PC-9 (cell line): Measurements from ENCODE around the gene CA6. TPM values are rescaled to one million over a fixed set of nuclear protein-coding genes. Genes with fewer than 3 reads are reported as not detected.
A peak's percentile ranks its signal among the peaks of the same experiment; 100 is the strongest.

Experiments used
- BruUV-seq: library from RNA; stranded (reverse); fragments of 400-500 nt; replicated peaks from 2 replicates; lab custom pipeline; 2021; lab: Mats Ljungman, UMichigan
- CTCF ChIA-PET: fragments of 300-600 bp; sonication (Branson Sonifier 250); formaldehyde crosslinking; loops from one replicate; lab custom pipeline; 2022; ENCODE audit warnings: antibody characterized with exemption; lab: Charles Lee
- POLR2A ChIA-PET: fragments of 300-600 bp; sonication (Branson Sonifier 250); formaldehyde crosslinking; loops from one replicate; lab custom pipeline; 2022; ENCODE audit warnings: antibody characterized with exemption; ENCODE audit not compliant: unreplicated experiment; lab: Charles Lee
- DNase-seq, 2 experiments: peaks; one replicate each; pipeline versions ENCODE4 v3.0.0 to v3.0.0-alpha.2; 2015 to 2022; ENCODE audit warnings: mixed read lengths in 1 of 2
- H2AFZ ChIP-seq: fragments of 200-600 bp; sonication (generic); 2 replicates; pipeline ENCODE4 v1.8.1; 2017; ENCODE audit warnings: antibody characterized with exemption
- H3F3A ChIP-seq: fragments of 200-600 bp; sonication (generic); 2 replicates; pipeline ENCODE4 v1.8.1; 2017; ENCODE audit warnings: antibody characterized with exemption, mild to moderate bottlenecking, low read depth; ENCODE audit not compliant: insufficient read depth
- H3K27ac ChIP-seq: fragments of 200-600 bp; sonication (generic); 2 replicates; pipeline ENCODE4 v1.6.1; 2016; ENCODE audit warnings: mixed run types
- H3K27me3 ChIP-seq: fragments of 200-600 bp; sonication (generic); 2 replicates; pipeline ENCODE4 v1.6.1; 2016; ENCODE audit warnings: low read depth, mixed run types; ENCODE audit not compliant: insufficient read depth
- H3K36me3 ChIP-seq: fragments of 200-600 bp; sonication (generic); 2 replicates; pipeline ENCODE4 v1.6.1; 2016; ENCODE audit warnings: low read depth, mixed run types
- H3K4me1 ChIP-seq: fragments of 200-600 bp; sonication (generic); replicated peaks from 2 replicates; pipeline ENCODE4 v1.6.1; 2016; ENCODE audit warnings: mixed run types; ENCODE audit not compliant: insufficient read depth
- H3K4me2 ChIP-seq: fragments of 200-600 bp; sonication (generic); 2 replicates; pipeline ENCODE4 v1.6.1; 2017; ENCODE audit warnings: mixed run types
- H3K4me3 ChIP-seq: fragments of 200-600 bp; sonication (generic); 2 replicates; pipeline ENCODE4 v1.6.1; 2016; ENCODE audit warnings: mixed run types
- H3K79me2 ChIP-seq: fragments of 200-600 bp; sonication (generic); 2 replicates; pipeline ENCODE4 v1.6.1; 2017; ENCODE audit warnings: low read depth, mixed run types
- H3K9me2 ChIP-seq: fragments of 200-600 bp; sonication (generic); 2 replicates; pipeline ENCODE4 v1.8.1; 2017; ENCODE audit warnings: mild to moderate bottlenecking; ENCODE audit not compliant: insufficient read depth
- H3K9me3 ChIP-seq: fragments of 200-600 bp; sonication (generic); 2 replicates; pipeline ENCODE4 v1.8.1; 2016; ENCODE audit warnings: low read depth; ENCODE audit not compliant: insufficient read depth
- H4K20me1 ChIP-seq: fragments of 200-600 bp; sonication (generic); 2 replicates; pipeline ENCODE4 v1.8.1; 2017; ENCODE audit not compliant: insufficient read depth
- CTCF ChIP-seq: fragments of 200-600 bp; sonication (generic); conservative IDR thresholded peaks from 2 replicates; pipeline ENCODE4 v1.6.1; 2017; ENCODE audit warnings: mixed run types, antibody characterized with exemption, mild to moderate bottlenecking, moderate library complexity
- EZH2 ChIP-seq: fragments of 200-600 bp; sonication (generic); IDR thresholded peaks from 2 replicates; pipeline ENCODE4 v1.8.0; 2017; ENCODE audit warnings: antibody characterized with exemption, low read depth
- intact Hi-C: fragments of 100-400 bp; cut with micrococcal nuclease; formaldehyde crosslinking; loops from one replicate; pipeline ENCODE4 v1.10.0; 2022; ENCODE audit not compliant: unreplicated experiment
- total RNA-seq: library from RNA; stranded (reverse); gene quantifications from 2 replicates; pipeline ENCODE4 v1.2.3, GENCODE V29; 2021

The CA6 gene
- total RNA-seq, 1 experiment from 2014 or later, result not detected

- no peak for DNase-seq
- intact Hi-C loops, result loop anchor here (5.0 kb wide), 2 partner anchors 90 to 150 kb away; no protein-coding TSS in a partner anchor
- Histone ChIP-seq H3K4me3 (no peak overlapping the region), H3K9me3 (no peaks in the 10 kb centered on the region), H3K79me2 (no peaks in the 10 kb centered on the region), H3F3A (no peaks in the 10 kb centered on the region), H3K27me3 (no peaks in the 10 kb centered on the region), H3K36me3 (no peaks in the 10 kb centered on the region), H4K20me1 (no peaks in the 10 kb centered on the region), H3K27ac (no peak overlapping the region), H2AFZ (no peak overlapping the region), H3K9me2 (no peaks in the 10 kb centered on the region), H3K4me2 (no peak overlapping the region), H3K4me1 (no peaks in the 10 kb centered on the region)
- no peak for TF ChIP-seq EZH2
- no peak for TF ChIP-seq CTCF
- ChIA-PET CTCF (no interaction called here), POLR2A (no interaction called here)
- BruUV-seq, result no TSS peak
Measured at GRCh38 chr1:9006956-9007615, 61.4 kb downstream of the CA6 start.

- Histone ChIP-seq H3K9me3 (no peaks in the 10 kb centered on the region), H3K4me1 (no peaks in the 10 kb centered on the region), H3K4me2 (no peak overlapping the region), H3K4me3 (no peak overlapping the region), H3K79me2 (no peaks in the 10 kb centered on the region), H3K9me2 (no peaks in the 10 kb centered on the region), H4K20me1 (no peaks in the 10 kb centered on the region), H3F3A (no peaks in the 10 kb centered on the region), H2AFZ (no peak overlapping the region), H3K36me3 (no peaks in the 10 kb centered on the region), H3K27me3 (no peaks in the 10 kb centered on the region), H3K27ac (no peak overlapping the region)
- POLR2A ChIA-PET, result interaction anchor here (0.7 kb wide), 1 partner anchor 1489 kb away, joined by 4 read pairs; no protein-coding TSS in a partner anchor
- TF ChIP-seq EZH2 (no peak), CTCF (no peak)
- intact Hi-C loops, result loop anchor here (5.0 kb wide), 2 partner anchors 91 to 151 kb away; no protein-coding TSS in a partner anchor
- BruUV-seq, result no TSS peak
- DNase-seq, result no peak
- CTCF ChIA-PET, result interaction anchor here (0.7 kb wide), 1 partner anchor 94 kb away, joined by 3 read pairs; no protein-coding TSS in a partner anchor
Measured at GRCh38 chr1:9008236-9008635, 62.6 kb downstream of the CA6 start.

GRCh38 chr1:9009438-9010370, 64.0 kb downstream of the CA6 start:
- peak; percentile 64 for TF ChIP-seq CTCF
- no peak for TF ChIP-seq EZH2
- Histone ChIP-seq H3K27ac (no peak overlapping the region), H3K4me1 (no peaks in the 10 kb centered on the region), H2AFZ (no peak overlapping the region), H3F3A (no peaks in the 10 kb centered on the region), H3K36me3 (no peaks in the 10 kb centered on the region), H3K9me2 (no peaks in the 10 kb centered on the region), H4K20me1 (no peaks in the 10 kb centered on the region), H3K9me3 (no peaks in the 10 kb centered on the region), H3K4me3 (no peak overlapping the region), H3K79me2 (no peaks in the 10 kb centered on the region), H3K4me2 (no peak overlapping the region), H3K27me3 (no peaks in the 10 kb centered on the region)
- DNase-seq, result peak; percentile 8 to 50
- ChIA-PET CTCF (no interaction called here), POLR2A (no interaction called here)
- no TSS peak for BruUV-seq
- intact Hi-C loops, result loop anchor here (5.0 kb wide), 2 partner anchors 92 to 152 kb away; no protein-coding TSS in a partner anchor
